Left ventricle myocardium superior (tissue), 1 donor: Measurements from ENCODE around the gene EVC. TPM values are rescaled to one million over a fixed set of nuclear protein-coding genes. Genes with fewer than 3 reads are reported as not detected.

Experiments used
- ATAC-seq: fragments of 200-7000 bp; cut with Tn5 transposase; one replicate; pipeline ENCODE4 v1.9.1; 2020; ENCODE audit warnings: mild to moderate bottlenecking, moderate library complexity
- DNase-seq: peaks from one replicate; pipeline ENCODE4 v3.0.0-alpha.2; 2020
- intact Hi-C: fragments of 100-400 bp; cut with micrococcal nuclease; formaldehyde crosslinking; loops from one replicate; pipeline ENCODE4 v1.11.0; 2022
- total RNA-seq: library from RNA; stranded (reverse); fragmentation: NEBNext Ultra II Directional; extraction: Animal tissue kit (Norgen Biotek cat#: 25700); gene quantifications from one replicate; pipeline ENCODE4 v1.2.1, GENCODE V29; 2021
- donor health status: DM: no; HTN: yes; CAD: no; lungs with severe emphysema.

EVC gene
- total RNA-seq, 1 donor from 2014 or later: 6.3 TPM

- ATAC-seq: no peak
- intact Hi-C loops: no loop called here
- DNase-seq: no peak
Measured at GRCh38 chr4:5752376-5753184, 41.6 kb downstream of the EVC start.

GRCh38 chr4:5753366-5753765 is 42.4 kb downstream of the EVC start:
- intact Hi-C loops: no loop called here
- ATAC-seq (no peak), DNase-seq (no peak)

GRCh38 chr4:5753766-5754528 is 42.9 kb downstream of the EVC start:
- no peak for DNase-seq
- intact Hi-C loops: no loop called here
- no peak for ATAC-seq

- intact Hi-C loops: no loop called here
- DNase-seq (no peak), ATAC-seq (no peak)
Measured at GRCh38 chr4:5754529-5754881, 43.5 kb downstream of the EVC start.

GRCh38 chr4:5755161-5755560 is 44.2 kb downstream of the EVC start:
- intact Hi-C loops: no loop called here
- ATAC-seq: no peak
- no peak for DNase-seq

GRCh38 chr4:5755679-5756078 is 44.7 kb downstream of the EVC start:
- DNase-seq (no peak), ATAC-seq (no peak)
- intact Hi-C loops: no loop called here

GRCh38 chr4:5756271-5756670 is 45.3 kb downstream of the EVC start:
- DNase-seq: no peak
- no peak for ATAC-seq
- intact Hi-C loops: no loop called here

GRCh38 chr4:5757091-5757490 is 46.1 kb downstream of the EVC start:
- DNase-seq: no peak
- no peak for ATAC-seq
- intact Hi-C loops: no loop called here

GRCh38 chr4:5757536-5757935 is 46.5 kb downstream of the EVC start:
- DNase-seq: no peak
- intact Hi-C loops: no loop called here
- ATAC-seq: no peak

- no peak for ATAC-seq
- no peak for DNase-seq
- intact Hi-C loops: no loop called here
Measured at GRCh38 chr4:5757954-5758353, 47.0 kb downstream of the EVC start.

- intact Hi-C loops: no loop called here
- no peak for DNase-seq
- ATAC-seq: no peak
Measured at GRCh38 chr4:5758741-5759140, 47.7 kb downstream of the EVC start.

GRCh38 chr4:5759236-5760075 is 48.5 kb downstream of the EVC start:
- intact Hi-C loops: no loop called here
- DNase-seq (no peak), ATAC-seq (no peak)

- ATAC-seq (no peak), DNase-seq (no peak)
- intact Hi-C loops: no loop called here
Measured at GRCh38 chr4:5760246-5760645, 49.2 kb downstream of the EVC start.

- no peak for DNase-seq
- intact Hi-C loops: no loop called here
- no peak for ATAC-seq
Measured at GRCh38 chr4:5760936-5761480, 50.0 kb downstream of the EVC start.

GRCh38 chr4:5770051-5770450 is 59.0 kb downstream of the EVC start:
- DNase-seq: no peak
- intact Hi-C loops: no loop called here
- no peak for ATAC-seq

GRCh38 chr4:5772528-5773270 is 61.7 kb downstream of the EVC start:
- intact Hi-C loops: no loop called here
- ATAC-seq (no peak), DNase-seq (no peak)

GRCh38 chr4:5773271-5773555 is 62.2 kb downstream of the EVC start:
- ATAC-seq (no peak), DNase-seq (no peak)
- intact Hi-C loops: no loop called here

- DNase-seq (no peak), ATAC-seq (peak; percentile 25)
- intact Hi-C loops: no loop called here
Measured at GRCh38 chr4:5774416-5775036, 63.5 kb downstream of the EVC start.

GRCh38 chr4:5776510-5776909 is 65.5 kb downstream of the EVC start:
- ATAC-seq (no peak), DNase-seq (no peak)
- intact Hi-C loops: no loop called here
